RWPE1 (cell line): ENCODE measurements around the gene GABRG3.

Experiments
- CTCF ChIA-PET: fragments of 350-600 bp; sonication (Branson Sonifier 250); formaldehyde crosslinking; extraction: SDS; loops from one replicate; lab custom pipeline; 2021; lab: Yijun Ruan, JAX
- POLR2A ChIA-PET: fragments of 400-600 bp; formaldehyde crosslinking; extraction: SDS; loops from one replicate; lab custom pipeline; 2020; ENCODE audit warnings: antibody characterized with exemption; ENCODE audit not compliant: low non-redundant PET; lab: Yijun Ruan, JAX
- DNase-seq: peaks from one replicate; pipeline ENCODE4 v3.0.0; 2012; ENCODE audit warnings: low spot score
- H3K27ac ChIP-seq: fragments of 450-650 bp; 2 replicates; pipeline ENCODE4 v1.5.1; 2017
- CTCF ChIP-seq: fragments of 450-650 bp; conservative IDR thresholded peaks from 2 replicates; pipeline ENCODE4 v1.5.1; 2017; ENCODE audit warnings: low read depth, mild to moderate bottlenecking

The GABRG3 gene

GRCh38 chr15:26935322-26935721, 35.7 kb upstream of the GABRG3 start:
- DNase-seq, result no peak
- ChIA-PET POLR2A (no interaction called here), CTCF (interaction anchor here (0.6 kb wide), 1 partner anchor 1528 kb away, joined by 6 read pairs; no protein-coding TSS in a partner anchor)
- no peak for TF ChIP-seq CTCF
- H3K27ac ChIP-seq, result no peak overlapping the region

GRCh38 chr15:26936502-26936901, 34.5 kb upstream of the GABRG3 start:
- DNase-seq, result no peak
- no peak for TF ChIP-seq CTCF

GRCh38 chr15:26937134-26937533, 33.8 kb upstream of the GABRG3 start:
- TF ChIP-seq CTCF, result no peak
- CTCF ChIA-PET, result no interaction called here
- DNase-seq, result no peak
- POLR2A ChIA-PET, result no interaction called here
- H3K27ac ChIP-seq, result no peak overlapping the region

More at GRCh38 chr15:26936502-26936901, 34.5 kb upstream of the GABRG3 start:
- no peak overlapping the region for H3K27ac ChIP-seq
- ChIA-PET CTCF (interaction anchor here (1.1 kb wide), 1 partner anchor 45 kb away, joined by 3 read pairs; no protein-coding TSS in a partner anchor), POLR2A (no interaction called here)

GRCh38 chr15:26939398-26939797, 31.6 kb upstream of the GABRG3 start:
- ChIA-PET POLR2A (no interaction called here), CTCF (no interaction called here)
- no peak for TF ChIP-seq CTCF
- no peak for DNase-seq
- H3K27ac ChIP-seq, result no peak overlapping the region

- no peak for TF ChIP-seq CTCF
- ChIA-PET CTCF (no interaction called here), POLR2A (no interaction called here)
- no peak for DNase-seq
- H3K27ac ChIP-seq, result no peak overlapping the region
These were observed 29.5 kb upstream of the GABRG3 start for GRCh38 chr15:26941489-26941888.

- POLR2A ChIA-PET, result no interaction called here
- no peak overlapping the region for H3K27ac ChIP-seq
- DNase-seq, result no peak
- TF ChIP-seq CTCF, result no peak
- CTCF ChIA-PET, result interaction anchor here (0.6 kb wide), 1 partner anchor 1208 kb away, joined by 3 read pairs; no protein-coding TSS in a partner anchor
These were observed 27.1 kb upstream of the GABRG3 start for GRCh38 chr15:26943866-26944265.
